ENCODE results near the gene SPOCK3.

DNA sequence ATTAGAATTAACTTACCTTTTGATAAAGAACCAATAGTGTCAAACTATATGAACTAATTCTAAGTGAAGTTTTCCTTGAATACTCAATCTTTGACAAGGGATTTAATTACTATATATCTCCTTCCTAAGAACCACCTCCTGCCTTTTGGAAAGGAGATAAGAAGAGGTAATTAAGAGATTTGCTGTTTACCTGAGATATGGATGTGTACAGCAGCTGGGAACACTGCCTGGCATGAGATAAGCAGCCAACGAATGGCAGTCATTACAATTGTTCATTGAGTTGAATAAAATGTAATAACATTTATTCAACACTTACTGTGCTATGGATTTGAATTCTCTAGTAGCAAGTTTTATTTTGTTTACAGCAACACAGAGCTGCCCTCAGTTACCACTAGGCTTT lies 407.1 kb downstream of the SPOCK3 start:
- TF ChIP-seq POLR2A (IDR thresholded peaks at IDR 0.05) (no peak), CTCF (IDR thresholded peaks at IDR 0.05) (no peak)
